ENCODE results near the gene VTI1A.

GRCh38 chr10:112487964-112488363 lies 40.9 kb downstream of the VTI1A start:
- TF ChIP-seq CTCF (IDR thresholded peaks at IDR 0.05; ENCODE audit: low read length) (no peak), EZH2phosphoT487 (IDR thresholded peaks at IDR 0.05; ENCODE audit: low read length) (no peak), EZH2 (optimal IDR thresholded peaks at IDR 0.05; ENCODE audit: low read depth, low read length) (no peak)
